ENCODE measurements around the gene MSH3.

MSH3 gene

DNA sequence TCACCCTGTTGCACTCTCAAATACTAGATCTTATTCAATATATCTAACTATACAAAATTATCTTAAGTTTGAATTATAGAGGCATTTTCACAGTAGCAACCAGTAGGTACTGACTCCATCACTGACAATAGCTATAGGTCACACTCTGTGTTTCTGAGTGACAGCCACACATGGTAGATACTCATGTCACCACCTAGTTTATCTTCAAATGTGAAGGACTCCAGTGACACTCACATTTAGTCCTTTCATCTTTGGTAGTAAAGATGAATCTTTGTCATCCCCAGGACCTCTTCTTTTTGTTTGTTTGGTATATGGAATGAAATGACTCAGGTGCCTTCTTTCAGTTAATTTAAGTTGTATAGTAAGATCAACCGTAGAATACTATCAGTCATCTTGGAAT, 102.8 kb downstream of the MSH3 start:
- no peaks in the 10 kb centered on the region for H3K9me2 ChIP-seq (replicated peaks; ENCODE audit: low read depth, low read length)
- H3K9ac ChIP-seq (ENCODE audit: low read depth, low read length, poor library complexity, severe bottlenecking), result no peak overlapping the region
- no peaks in the 10 kb centered on the region for H3K79me2 ChIP-seq (ENCODE audit: insufficient read depth, low read length)
- H3K36me3 ChIP-seq (ENCODE audit: insufficient read depth, low read length), result peaks cover 9% of the 10 kb centered on the region; the same call in 1 of the 2 replicates
- H3K4me1 ChIP-seq (ENCODE audit: insufficient read depth, low read length, poor library complexity, severe bottlenecking), result peaks cover 23% of the 10 kb centered on the region
- no peaks in the 10 kb centered on the region for H3K27me3 ChIP-seq (ENCODE audit: insufficient read depth, low read length, poor library complexity, severe bottlenecking)
- no peak overlapping the region for H3K4me3 ChIP-seq (ENCODE audit: low read length, poor library complexity, severe bottlenecking)
- no peaks in the 10 kb centered on the region for H3F3A ChIP-seq (ENCODE audit: low read depth)
- H3K4me2 ChIP-seq (ENCODE audit: low read depth, low read length, poor library complexity, severe bottlenecking), result no peak overlapping the region
- H2AFZ ChIP-seq (ENCODE audit: low read length), result no peak overlapping the region
- H3K9me3 ChIP-seq (ENCODE audit: insufficient read depth, low read depth, low read length), result no peaks in the 10 kb centered on the region
- TF ChIP-seq CTCF (conservative IDR thresholded peaks at IDR 0.05; ENCODE audit: low read length) (no peak), EZH2phosphoT487 (IDR thresholded peaks at IDR 0.05; ENCODE audit: borderline replicate concordance) (no peak)
- no peaks in the 10 kb centered on the region for H4K20me1 ChIP-seq (ENCODE audit: insufficient read depth, low read length, poor library complexity, severe bottlenecking)

DNA sequence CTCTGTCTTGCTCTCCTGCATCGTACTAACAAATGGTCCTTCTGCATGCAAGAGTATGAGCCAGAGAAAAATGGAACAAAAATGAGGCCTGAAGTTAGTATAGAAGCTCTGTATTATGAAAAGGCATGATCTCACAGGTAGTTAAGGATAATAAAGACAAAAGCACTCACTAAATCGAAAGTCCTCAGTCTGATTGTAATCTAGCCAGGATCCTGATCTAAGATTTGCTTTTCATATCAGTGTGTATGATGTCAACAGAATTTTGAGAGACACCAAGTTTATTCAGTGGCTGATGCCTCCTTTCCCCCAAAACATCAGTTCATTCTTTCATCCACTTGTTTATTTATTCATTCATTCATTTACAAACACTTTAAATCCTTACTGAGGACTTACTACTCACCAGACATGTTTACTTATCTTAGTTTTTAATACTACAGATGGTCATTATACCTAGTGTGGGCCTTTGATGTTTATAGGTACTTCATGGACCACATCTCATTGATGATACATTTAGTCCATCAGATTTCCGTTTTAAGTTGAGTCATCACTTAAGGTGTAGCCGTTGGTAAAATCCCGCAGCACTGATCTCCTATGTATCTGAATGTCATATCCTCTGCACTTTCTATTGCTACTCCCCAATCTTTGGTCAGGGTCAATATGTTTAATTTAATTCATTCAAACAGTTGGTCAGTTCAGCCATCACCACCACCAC, 105.6 kb downstream of the MSH3 start:
- peaks cover 16% of the 10 kb centered on the region for H3K4me1 ChIP-seq (ENCODE audit: insufficient read depth, low read length, poor library complexity, severe bottlenecking)
- no peaks in the 10 kb centered on the region for H3K9me2 ChIP-seq (replicated peaks; ENCODE audit: low read depth, low read length)
- no peak overlapping the region for H3K4me2 ChIP-seq (ENCODE audit: low read depth, low read length, poor library complexity, severe bottlenecking)
- no peak overlapping the region for H3K4me3 ChIP-seq (ENCODE audit: low read length, poor library complexity, severe bottlenecking)
- H2AFZ ChIP-seq (ENCODE audit: low read length), result no peak overlapping the region
- no peaks in the 10 kb centered on the region for H3K27me3 ChIP-seq (ENCODE audit: insufficient read depth, low read length, poor library complexity, severe bottlenecking)
- no peaks in the 10 kb centered on the region for H3F3A ChIP-seq (ENCODE audit: low read depth)
- peaks cover 8% of the 10 kb centered on the region; the same call in 1 of the 2 replicates for H3K36me3 ChIP-seq (ENCODE audit: insufficient read depth, low read length)
- no peaks in the 10 kb centered on the region for H4K20me1 ChIP-seq (ENCODE audit: insufficient read depth, low read length, poor library complexity, severe bottlenecking)
- no peak for TF ChIP-seq CTCF (conservative IDR thresholded peaks at IDR 0.05; ENCODE audit: low read length)
- no peak for TF ChIP-seq EZH2phosphoT487 (IDR thresholded peaks at IDR 0.05; ENCODE audit: borderline replicate concordance)
- no peaks in the 10 kb centered on the region for H3K9me3 ChIP-seq (ENCODE audit: insufficient read depth, low read depth, low read length)
- no peaks in the 10 kb centered on the region for H3K79me2 ChIP-seq (ENCODE audit: insufficient read depth, low read length)
- no peak overlapping the region for H3K9ac ChIP-seq (ENCODE audit: low read depth, low read length, poor library complexity, severe bottlenecking)

- TF ChIP-seq CTCF (conservative IDR thresholded peaks at IDR 0.05; ENCODE audit: low read length) (no peak), EZH2phosphoT487 (IDR thresholded peaks at IDR 0.05; ENCODE audit: borderline replicate concordance) (no peak)
Measured at GRCh38 chr5:80760680-80761079, 106.2 kb downstream of the MSH3 start.

More at GRCh38 chr5:80760680-80761079, 106.2 kb downstream of the MSH3 start:
- H3K4me2 ChIP-seq (ENCODE audit: low read depth, low read length, poor library complexity, severe bottlenecking), result no peak overlapping the region
- peaks cover 8% of the 10 kb centered on the region for H3K36me3 ChIP-seq (ENCODE audit: insufficient read depth, low read length)
- H3K9me3 ChIP-seq (ENCODE audit: insufficient read depth, low read depth, low read length), result no peaks in the 10 kb centered on the region
- H2AFZ ChIP-seq (ENCODE audit: low read length), result no peak overlapping the region
- H3K9me2 ChIP-seq (replicated peaks; ENCODE audit: low read depth, low read length), result no peaks in the 10 kb centered on the region
- peaks cover 9% of the 10 kb centered on the region for H3K4me1 ChIP-seq (ENCODE audit: insufficient read depth, low read length, poor library complexity, severe bottlenecking)
- H3F3A ChIP-seq (ENCODE audit: low read depth), result no peaks in the 10 kb centered on the region
- no peak overlapping the region for H3K9ac ChIP-seq (ENCODE audit: low read depth, low read length, poor library complexity, severe bottlenecking)
- no peaks in the 10 kb centered on the region for H3K27me3 ChIP-seq (ENCODE audit: insufficient read depth, low read length, poor library complexity, severe bottlenecking)
- no peaks in the 10 kb centered on the region for H3K79me2 ChIP-seq (ENCODE audit: insufficient read depth, low read length)
- no peak overlapping the region for H3K4me3 ChIP-seq (ENCODE audit: low read length, poor library complexity, severe bottlenecking)
- H4K20me1 ChIP-seq (ENCODE audit: insufficient read depth, low read length, poor library complexity, severe bottlenecking), result no peaks in the 10 kb centered on the region

All from Loucy (cell line).